K562 (cell line): ENCODE data around the gene DGAT2. TPM values are rescaled to one million over a fixed set of nuclear protein-coding genes. Genes with fewer than 3 reads are reported as not detected.

Source experiments
- ATAC-seq: fragments of 200-7000 bp; cut with Tn5 transposase; 3 replicates; pipeline ENCODE4 v1.9.1; 2020; ENCODE audit warnings: moderate library complexity
- BruUV-seq: library from RNA; stranded (reverse); fragments of 400-500 nt; replicated peaks from 2 replicates; lab custom pipeline; 2021; lab: Mats Ljungman, UMichigan
- CTCF ChIA-PET: fragments of 300-600 bp; formaldehyde crosslinking; extraction: SDS; loops from one replicate; lab custom pipeline; 2021; ENCODE audit warnings: low intra/inter-chr PET ratio; lab: Yijun Ruan, JAX
- POLR2A ChIA-PET: fragments of 300-600, 350-650 bp; sonication (Branson Sonifier 250); formaldehyde crosslinking; extraction: SDS; loops from one replicate; lab custom pipeline; 2021; ENCODE audit warnings: antibody characterized with exemption, inconsistent platforms; lab: Yijun Ruan, JAX
- DNase-seq, 4 experiments: peaks; one replicate each; pipeline versions ENCODE4 v3.0.0 to v3.0.0-alpha.2; 2011 to 2018; ENCODE audit warnings: low spot score in 3 of 4, mixed read lengths in 3 of 4; ENCODE audit errors: extremely low read depth in 1 of 4
- FAIRE-seq: peaks from 2 replicates; lab custom pipeline; 2011; peaks lifted over from hg19 to GRCh38; lab: Jason Lieb, UNC
- H2AFZ ChIP-seq: 2 replicates; pipeline ENCODE4 v1.6.0; 2011; ENCODE audit warnings: low read depth, low read length, control low read depth, inconsistent platforms
- H3K27ac ChIP-seq: fragments of 200-600 bp; 3 replicates; pipeline ENCODE4 v1.8.0; 2011; ENCODE audit warnings: low read depth, mild to moderate bottlenecking, control low read depth, inconsistent platforms, low read length, moderate library complexity, mixed read lengths; ENCODE audit errors: extremely low read depth
- H3K27me3 ChIP-seq, 2 experiments: fragments of 300-600 bp in 1 of 2; 2 replicates in 1 of 2; 3 replicates in 1 of 2; pipeline versions ENCODE4 v1.6.0 to v1.8.0; 2011; ENCODE audit warnings: inconsistent platforms in 2 of 2, low read length in 2 of 2, mild to moderate bottlenecking in 1 of 2, mixed read lengths in 1 of 2, moderate library complexity in 1 of 2; ENCODE audit not compliant: control insufficient read depth in 2 of 2, insufficient read depth in 2 of 2
- H3K36me3 ChIP-seq: fragments of 300-600 bp; 3 replicates; pipeline ENCODE4 v1.8.0; 2011; ENCODE audit warnings: mild to moderate bottlenecking, low read length, inconsistent platforms; ENCODE audit not compliant: control insufficient read depth, insufficient read depth
- H3K4me1 ChIP-seq, 2 experiments: fragments of 200-600 bp in 1 of 2; replicated peaks in 1 of 2; 2 replicates in 1 of 2; 3 replicates in 1 of 2; pipeline versions ENCODE4 v1.5.1 to v1.8.0; 2011; ENCODE audit warnings: inconsistent platforms in 2 of 2, low read length in 2 of 2, mild to moderate bottlenecking in 1 of 2, mixed read lengths in 1 of 2, moderate library complexity in 1 of 2; ENCODE audit not compliant: control insufficient read depth in 2 of 2, insufficient read depth in 2 of 2
- H3K4me2 ChIP-seq: 2 replicates; pipeline ENCODE4 v1.6.1; 2011; ENCODE audit warnings: low read length, control low read depth, inconsistent platforms, mixed read lengths; ENCODE audit not compliant: insufficient read depth
- H3K4me3 ChIP-seq: fragments of 200-600 bp; sonication (generic), shearing (Covaris generic); 2 replicates; pipeline ENCODE4 v1.5.1; 2016; ENCODE audit warnings: control low read depth, inconsistent platforms
- H3K79me2 ChIP-seq: fragments of 200-600 bp; 3 replicates; pipeline ENCODE4 v1.8.0; 2011; ENCODE audit warnings: low read length, inconsistent platforms; ENCODE audit not compliant: control insufficient read depth, insufficient read depth
- H3K9ac ChIP-seq, 2 experiments: 2 replicates each; pipeline versions ENCODE4 v1.6.0 to v1.6.1; 2011; ENCODE audit warnings: low read depth in 2 of 2, low read length in 2 of 2, control low read depth in 1 of 2, inconsistent platforms in 1 of 2, mild to moderate bottlenecking in 1 of 2, mixed read lengths in 1 of 2; ENCODE audit not compliant: insufficient read depth in 1 of 2
- H3K9me1 ChIP-seq: one replicate; pipeline ENCODE4 v1.6.0; 2011; ENCODE audit warnings: inconsistent platforms, mild to moderate bottlenecking, low read length, moderate library complexity; ENCODE audit not compliant: control insufficient read depth, insufficient read depth
- H3K9me3 ChIP-seq: replicated peaks from 2 replicates; pipeline ENCODE4 v1.5.1; 2011; ENCODE audit warnings: low read depth, low read length, inconsistent platforms; ENCODE audit not compliant: control insufficient read depth, insufficient read depth
- H4K20me1 ChIP-seq: replicated peaks from 2 replicates; pipeline ENCODE4 v1.6.1; 2011; ENCODE audit warnings: low read length, inconsistent platforms, mixed read lengths; ENCODE audit not compliant: control insufficient read depth, insufficient read depth
- CREB5 ChIP-seq: fragments of 250-450 bp; sonication (Bioruptor Pico); IDR thresholded peaks from 2 replicates; pipeline ENCODE4 v1.5.0; 2020; ENCODE audit warnings: mild to moderate bottlenecking
- MITF ChIP-seq: IDR thresholded peaks from 2 replicates; pipeline ENCODE4 v1.6.1; 2014; ENCODE audit warnings: antibody characterized with exemption
- SAFB2 ChIP-seq: fragments of 200-400 bp; formaldehyde crosslinking; IDR thresholded peaks from 2 replicates; pipeline ENCODE4 v1.6.1; 2018; ENCODE audit warnings: borderline replicate concordance, low read length, low read depth, moderate library complexity; ENCODE audit not compliant: severe bottlenecking
- WGBS: fragments of 100-300 bp; shearing (Covaris generic); methylation state at CpG from one replicate; pipeline ENCODE4 v1.1.6; 2016; ENCODE audit warnings: low coverage, mixed read lengths; ENCODE audit not compliant: insufficient coverage; ENCODE audit errors: missing lambda C conversion rate; 5-methylcytosine and 5-hydroxymethylcytosine counted together
- in situ Hi-C: fragments of 300-500 bp; cut with MboI; formaldehyde crosslinking; loops from 4 replicates; pipeline ENCODE4 v1.15.0; 2018; ENCODE audit warnings: inconsistent platforms, mixed read lengths
- intact Hi-C: fragments of 100-400 bp; cut with micrococcal nuclease; formaldehyde crosslinking; loops from 2 replicates; pipeline ENCODE4 v1.14.2; 2022
- polyA plus RNA-seq, 8 experiments: library from polyadenylated mRNA; depleted of rRNA in 4 of 8; stranded (reverse) in 5 of 8; unstranded in 3 of 8; fragments of >200 nt; fragmentation: Nextera tagmentation in 2 of 8; fragmentation: Illumina TruSeq in 1 of 8; extraction: Ambion mirVana in 2 of 8; extraction: Trizol in 1 of 8; gene quantifications; 2 replicates each; pipeline versions ENCODE4 v1.2.1 to v1.2.3, GENCODE V29; 2011 to 2014; ENCODE audit warnings: inconsistent platforms in 1 of 8, missing spikeins in 1 of 8
- total RNA-seq, 7 experiments: library from RNA; depleted of rRNA in 6 of 7; stranded (reverse); fragments of >200 nt in 6 of 7; fragmentation: Illumina TruSeq in 2 of 7; extraction: Trizol in 2 of 7; gene quantifications; 2 replicates each; pipeline versions ENCODE4 v1.2.1 to v1.2.3, GENCODE V29; 2011 to 2021; ENCODE audit warnings: low replicate concordance in 1 of 7

The DGAT2 gene
- total and polyA plus RNA-seq, 9 of the 15 experiments (the other 6 are each of a cell fraction or from before 2014, with no cell fraction given): 0.68 to 2.8 (median 1.8) TPM

- Histone ChIP-seq H3K9ac (no peak overlapping the region), H3K27me3 (no peaks in the 10 kb centered on the region), H3K4me1 (peaks cover 9 to 20% of the 10 kb centered on the region in 2 experiments), H3K36me3 (no peaks in the 10 kb centered on the region), H3K9me3 (no peaks in the 10 kb centered on the region), H2AFZ (peak overlapping the region; percentile 45), H3K27ac (no peak overlapping the region), H3K4me3 (no peak overlapping the region), H3K9me1 (no peaks in the 10 kb centered on the region), H3K4me2 (no peak overlapping the region), H4K20me1 (no peaks in the 10 kb centered on the region), H3K79me2 (no peaks in the 10 kb centered on the region)
- no peak for DNase-seq
- ChIA-PET CTCF (no interaction called here), POLR2A (interaction anchor here (0.5 to 1.1 kb wide), 4 partner anchors 13 to 821 kb away, joined by 3 to 5 read pairs (median 3); no protein-coding TSS in a partner anchor)
- no peak for FAIRE-seq
- no peak for ATAC-seq
- intact Hi-C loops: no loop called here
- TF ChIP-seq SAFB2 (no peak), CREB5 (CRISPR knock-in tag) (no peak), MITF (no peak)
- in situ Hi-C loops: loop anchor here (5.0 kb wide), 1 partner anchor 57 kb away; no protein-coding TSS in a partner anchor
- BruUV-seq: no TSS peak
- 55% methylated on average over 2 of the region's 2 CpGs for WGBS
Observed at GRCh38 chr11:75809991-75810390, 41.4 kb downstream of the DGAT2 start.
